Measurements from ENCODE around the gene MRPL38. TPM values are rescaled to one million over a fixed set of nuclear protein-coding genes. Genes with fewer than 3 reads are reported as not detected.
A peak's percentile ranks its signal among the peaks of the same experiment; 100 is the strongest.

The MRPL38 gene
- total RNA-seq, 1 experiment from 2014 or later: 108 TPM

- Histone ChIP-seq H4K5ac (ENCODE audit: insufficient read length, low read depth, low read length) (no peak overlapping the region), H3K14ac (ENCODE audit: insufficient read depth, low read length) (no peak overlapping the region), H2AFZ (ENCODE audit: low read length) (no peak overlapping the region), H3K27ac (ENCODE audit: insufficient read length, low read depth, low read length) (no peak overlapping the region), H3K79me2 (ENCODE audit: insufficient read depth, low read length) (no peaks in the 10 kb centered on the region), H2BK15ac (ENCODE audit: low read depth, low read length) (no peak overlapping the region), H3K23ac (ENCODE audit: insufficient read length, low read depth, low read length) (no peak overlapping the region), H3K4ac (ENCODE audit: low read depth, low read length) (no peak overlapping the region), H3K4me2 (ENCODE audit: insufficient read depth, insufficient read length, low read length) (no peak overlapping the region), H2AK5ac (ENCODE audit: insufficient read length, low read length) (no peak overlapping the region), H3K9ac (ENCODE audit: extremely low read depth, insufficient read length, low read length) (no peak overlapping the region), H3K79me1 (ENCODE audit: insufficient read depth, low read depth, low read length, poor library complexity, severe bottlenecking) (no peaks in the 10 kb centered on the region), H2BK120ac (ENCODE audit: low read depth, low read length, poor library complexity, severe bottlenecking) (no peak overlapping the region), H3K23me2 (ENCODE audit: insufficient read length, low read depth, low read length, poor library complexity, severe bottlenecking) (peaks cover 8% of the 10 kb centered on the region), H4K8ac (replicated peaks; ENCODE audit: insufficient read length, low read depth, low read length) (no peak overlapping the region), H2BK12ac (ENCODE audit: insufficient read length, low read depth, low read length) (no peak overlapping the region), H3K27me3 (ENCODE audit: insufficient read depth, low read length) (peaks cover 3% of the 10 kb centered on the region; the same call in 1 of the 2 replicates), H4K91ac (ENCODE audit: insufficient read length, low read depth, low read length) (no peak overlapping the region), H4K20me1 (ENCODE audit: control insufficient read depth, insufficient read depth, insufficient read length) (no peaks in the 10 kb centered on the region), H3K18ac (ENCODE audit: insufficient read length, low read depth, low read length) (no peak overlapping the region), H3K9me3 (ENCODE audit: control insufficient read depth, low read depth, low read length) (no peaks in the 10 kb centered on the region), H3K4me1 (ENCODE audit: insufficient read depth, low read length) (peaks cover 3% of the 10 kb centered on the region; the same call in 1 of the 2 replicates), H3T11ph (ENCODE audit: low read length) (no peak overlapping the region), H2BK5ac (ENCODE audit: insufficient read length, low read length) (no peak overlapping the region), H3K56ac (ENCODE audit: insufficient read length, low read depth, low read length) (no peak overlapping the region), H2BK20ac (ENCODE audit: low read depth, low read length, poor library complexity, severe bottlenecking) (no peak overlapping the region)
- Mint-ChIP-seq H3K4me1 (peaks cover 17 to 18% of the 10 kb centered on the region in 2 experiments), H3K9me3 (no peaks in the 10 kb centered on the region; a peak in 1 of 5 replicates), H3K36me3 (ENCODE audit: insufficient read depth in 1 of 3, low read depth in 3 of 3) (no peaks in the 10 kb centered on the region; a peak in 2 of 7 replicates), H3K27me3 (ENCODE audit: low read depth) (peaks cover 49% of the 10 kb centered on the region), H3K4me3 (0 out of 5 replicates have a peak overlapping the region, but pooled peaks of 1 of the 2 experiments have one; percentile 22), H3K27ac (no peak overlapping the region)
- TF ChIP-seq, protein P1, sequence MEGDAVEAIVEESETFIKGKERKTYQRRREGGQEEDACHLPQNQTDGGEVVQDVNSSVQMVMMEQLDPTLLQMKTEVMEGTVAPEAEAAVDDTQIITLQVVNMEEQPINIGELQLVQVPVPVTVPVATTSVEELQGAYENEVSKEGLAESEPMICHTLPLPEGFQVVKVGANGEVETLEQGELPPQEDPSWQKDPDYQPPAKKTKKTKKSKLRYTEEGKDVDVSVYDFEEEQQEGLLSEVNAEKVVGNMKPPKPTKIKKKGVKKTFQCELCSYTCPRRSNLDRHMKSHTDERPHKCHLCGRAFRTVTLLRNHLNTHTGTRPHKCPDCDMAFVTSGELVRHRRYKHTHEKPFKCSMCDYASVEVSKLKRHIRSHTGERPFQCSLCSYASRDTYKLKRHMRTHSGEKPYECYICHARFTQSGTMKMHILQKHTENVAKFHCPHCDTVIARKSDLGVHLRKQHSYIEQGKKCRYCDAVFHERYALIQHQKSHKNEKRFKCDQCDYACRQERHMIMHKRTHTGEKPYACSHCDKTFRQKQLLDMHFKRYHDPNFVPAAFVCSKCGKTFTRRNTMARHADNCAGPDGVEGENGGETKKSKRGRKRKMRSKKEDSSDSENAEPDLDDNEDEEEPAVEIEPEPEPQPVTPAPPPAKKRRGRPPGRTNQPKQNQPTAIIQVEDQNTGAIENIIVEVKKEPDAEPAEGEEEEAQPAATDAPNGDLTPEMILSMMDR (conservative IDR thresholded peaks at IDR 0.05): no peak
- no CpG with 5 or more reads among the region's 7 CpGs for WGBS (ENCODE audit: extremely low coverage, insufficient read length, low lambda C conversion rate)
- DNase-seq: no peak
Measured at GRCh38 chr17:75880266-75880665, 24.4 kb downstream of the MRPL38 start.
